Fibroblast of skin of right biceps (primary cell): ENCODE data around the gene AKAP7.

ENCODE experiments used
- DNase-seq: peaks from one replicate; pipeline ENCODE4 v3.0.0-alpha.2; 2013

The AKAP7 gene

GRCh38 chr6:131134980-131135243 is 355 bp upstream of the AKAP7 start:
- no peak for DNase-seq

GRCh38 chr6:131136021-131136786 is 937 bp downstream of the AKAP7 start:
- DNase-seq = peak; percentile 38

GRCh38 chr6:131139599-131139998 is 4.3 kb downstream of the AKAP7 start:
- DNase-seq = no peak

GRCh38 chr6:131143319-131143718 is 8.1 kb downstream of the AKAP7 start:
- no peak for DNase-seq

- DNase-seq = no peak
Measured at GRCh38 chr6:131146865-131147264, 11.6 kb downstream of the AKAP7 start.

GRCh38 chr6:131156411-131156810 is 21.1 kb downstream of the AKAP7 start:
- no peak for DNase-seq

- DNase-seq = peak; percentile 50
Measured at GRCh38 chr6:131159578-131159977, 24.3 kb downstream of the AKAP7 start.

GRCh38 chr6:131160254-131160758 is 25.0 kb downstream of the AKAP7 start:
- no peak for DNase-seq

GRCh38 chr6:131161987-131162386 is 26.7 kb downstream of the AKAP7 start:
- DNase-seq = no peak

GRCh38 chr6:131163886-131164285 is 28.6 kb downstream of the AKAP7 start:
- DNase-seq = peak; percentile 15

GRCh38 chr6:131164506-131164905 is 29.2 kb downstream of the AKAP7 start:
- no peak for DNase-seq

- DNase-seq = no peak
Measured at GRCh38 chr6:131167773-131168172, 32.5 kb downstream of the AKAP7 start.

- no peak for DNase-seq
Measured at GRCh38 chr6:131169613-131170012, 34.3 kb downstream of the AKAP7 start.

GRCh38 chr6:131172222-131172621 is 37.0 kb downstream of the AKAP7 start:
- peak; percentile 33 for DNase-seq

- peak; percentile 48 for DNase-seq
Measured at GRCh38 chr6:131173680-131174079, 38.4 kb downstream of the AKAP7 start.

- DNase-seq = no peak
Measured at GRCh38 chr6:131175564-131175963, 40.3 kb downstream of the AKAP7 start.

GRCh38 chr6:131177996-131178395 is 42.7 kb downstream of the AKAP7 start:
- no peak for DNase-seq

GRCh38 chr6:131182991-131183425 is 47.7 kb downstream of the AKAP7 start:
- peak; percentile 23 for DNase-seq

GRCh38 chr6:131183427-131184095 is 48.3 kb downstream of the AKAP7 start:
- DNase-seq = no peak

- no peak for DNase-seq
Measured at GRCh38 chr6:131191590-131191989, 56.3 kb downstream of the AKAP7 start.

GRCh38 chr6:131197716-131198115 is 62.4 kb downstream of the AKAP7 start:
- no peak for DNase-seq

GRCh38 chr6:131199568-131200272 is 64.5 kb downstream of the AKAP7 start:
- peak; percentile 63 for DNase-seq

GRCh38 chr6:131205481-131206244 is 70.4 kb downstream of the AKAP7 start:
- DNase-seq = no peak
